Retinal pigment epithelial cell (primary cell): ENCODE data around the gene ZNF227.

ENCODE experiments used
- DNase-seq: peaks from one replicate; pipeline ENCODE4 v3.0.0-alpha.2; 2010; ENCODE audit warnings: low read depth
- H3K4me3 ChIP-seq: 2 replicates; pipeline ENCODE4 v1.5.1; 2011; ENCODE audit warnings: mild to moderate bottlenecking, low read length, control low read depth, moderate library complexity
- TF ChIP-seq, protein P1 (sequence below): conservative IDR thresholded peaks from 2 replicates; pipeline ENCODE4 v1.5.1; 2011; ENCODE audit warnings: low read depth, low read length, control low read depth, inconsistent platforms

Gene ZNF227

DNA sequence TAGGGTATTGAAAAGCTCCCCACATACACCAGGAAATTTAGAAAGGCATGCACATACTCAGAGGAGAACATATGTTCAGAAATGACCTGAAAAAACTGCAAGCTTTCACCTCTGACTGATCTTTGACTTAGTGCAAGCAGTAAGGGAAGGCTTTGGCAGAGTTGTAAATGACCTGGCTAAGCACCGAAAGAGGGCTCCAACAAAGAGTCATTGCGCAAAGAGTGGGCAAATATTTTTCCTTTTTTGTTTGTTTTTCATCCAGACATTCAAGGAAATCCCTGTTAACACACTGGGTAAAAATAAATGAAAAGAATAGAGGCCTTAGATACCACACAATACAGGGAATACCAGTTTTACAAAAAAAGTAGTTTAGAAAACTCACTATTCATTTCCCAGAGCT, 42.2 kb downstream of the ZNF227 start:
- DNase-seq, result no peak
- H3K4me3 ChIP-seq, result no peak overlapping the region
- TF ChIP-seq, protein P1, sequence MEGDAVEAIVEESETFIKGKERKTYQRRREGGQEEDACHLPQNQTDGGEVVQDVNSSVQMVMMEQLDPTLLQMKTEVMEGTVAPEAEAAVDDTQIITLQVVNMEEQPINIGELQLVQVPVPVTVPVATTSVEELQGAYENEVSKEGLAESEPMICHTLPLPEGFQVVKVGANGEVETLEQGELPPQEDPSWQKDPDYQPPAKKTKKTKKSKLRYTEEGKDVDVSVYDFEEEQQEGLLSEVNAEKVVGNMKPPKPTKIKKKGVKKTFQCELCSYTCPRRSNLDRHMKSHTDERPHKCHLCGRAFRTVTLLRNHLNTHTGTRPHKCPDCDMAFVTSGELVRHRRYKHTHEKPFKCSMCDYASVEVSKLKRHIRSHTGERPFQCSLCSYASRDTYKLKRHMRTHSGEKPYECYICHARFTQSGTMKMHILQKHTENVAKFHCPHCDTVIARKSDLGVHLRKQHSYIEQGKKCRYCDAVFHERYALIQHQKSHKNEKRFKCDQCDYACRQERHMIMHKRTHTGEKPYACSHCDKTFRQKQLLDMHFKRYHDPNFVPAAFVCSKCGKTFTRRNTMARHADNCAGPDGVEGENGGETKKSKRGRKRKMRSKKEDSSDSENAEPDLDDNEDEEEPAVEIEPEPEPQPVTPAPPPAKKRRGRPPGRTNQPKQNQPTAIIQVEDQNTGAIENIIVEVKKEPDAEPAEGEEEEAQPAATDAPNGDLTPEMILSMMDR, result no peak

DNA sequence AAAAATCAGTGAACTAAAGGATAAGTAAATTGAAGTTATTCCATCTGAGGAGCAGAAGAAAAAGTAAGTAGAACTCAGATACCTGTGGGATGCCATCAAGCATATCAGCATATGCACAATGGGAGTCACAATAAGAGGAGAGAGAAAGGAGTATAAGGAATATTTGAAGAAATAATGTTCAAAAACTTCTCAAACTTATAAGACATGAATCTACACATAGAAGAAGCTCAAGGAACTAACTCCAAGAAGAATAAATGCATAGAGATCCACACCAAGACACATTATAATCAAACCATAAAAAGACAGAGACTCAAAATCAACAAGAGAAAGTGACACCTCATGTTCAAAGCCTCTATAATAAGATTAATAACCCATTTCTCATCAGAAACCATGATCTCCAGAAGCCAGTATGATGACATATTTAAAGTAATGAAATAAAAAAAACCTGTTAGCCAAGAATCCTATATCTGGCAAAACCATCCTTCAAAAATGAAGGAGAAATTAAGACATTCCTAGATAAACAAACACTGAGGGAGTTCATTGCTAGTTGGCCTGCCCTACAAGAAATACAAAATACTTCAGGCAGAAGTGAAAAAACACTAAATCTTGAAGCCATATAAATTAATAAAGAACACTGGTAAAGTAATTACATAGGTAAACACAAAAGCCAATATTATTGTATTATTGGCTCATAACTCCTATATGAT, 43.5 kb downstream of the ZNF227 start:
- TF ChIP-seq, protein P1, result no peak
- DNase-seq, result no peak
- no peak overlapping the region for H3K4me3 ChIP-seq

DNA sequence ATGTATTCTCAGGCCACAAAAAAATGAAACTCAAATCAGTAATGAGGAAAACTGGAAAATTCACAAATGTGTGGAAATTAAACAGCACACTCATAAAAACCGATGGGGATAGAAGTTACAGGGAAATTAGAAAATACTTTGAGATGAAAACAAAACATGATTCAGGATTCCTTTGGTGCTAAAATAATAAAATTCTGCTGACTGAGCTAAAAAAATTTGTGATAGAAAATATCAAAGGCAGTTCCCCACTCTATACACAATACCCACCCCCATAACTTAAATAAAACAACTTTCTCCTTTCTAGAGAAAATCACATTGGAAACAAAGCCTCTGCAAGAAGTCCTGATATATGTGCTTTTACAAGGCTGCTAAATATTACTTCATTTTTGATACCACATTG, 45.8 kb downstream of the ZNF227 start:
- H3K4me3 ChIP-seq, result no peak overlapping the region
- no peak for DNase-seq
- TF ChIP-seq, protein P1, result no peak

DNA sequence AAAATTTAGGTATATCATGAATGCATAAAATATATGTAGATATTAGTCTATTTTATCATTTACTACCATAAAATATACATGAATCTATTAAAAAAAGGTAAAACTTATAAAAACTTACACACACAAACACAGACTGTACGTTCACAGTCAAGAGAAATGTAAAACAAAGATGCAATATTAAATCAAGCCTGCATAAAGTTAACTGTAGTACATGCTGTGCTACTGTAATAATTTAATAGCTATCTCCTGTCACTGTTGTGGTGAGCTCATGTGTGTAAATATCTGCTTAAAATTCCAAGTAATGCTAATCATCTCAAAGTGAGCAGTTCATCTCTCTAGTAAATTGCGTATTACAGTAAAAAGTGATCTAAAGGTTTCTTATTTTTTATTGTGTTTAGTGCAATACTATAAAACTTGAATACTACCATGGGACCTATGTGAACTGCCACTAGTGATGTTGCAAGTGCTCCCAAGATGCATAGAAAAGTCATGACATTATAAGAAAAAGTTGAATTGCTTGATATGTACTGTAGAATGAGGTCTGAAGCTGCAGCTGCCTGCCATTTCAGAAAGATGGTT, 46.6 kb downstream of the ZNF227 start:
- no peak overlapping the region for H3K4me3 ChIP-seq
- TF ChIP-seq, protein P1, result no peak
- no peak for DNase-seq

DNA sequence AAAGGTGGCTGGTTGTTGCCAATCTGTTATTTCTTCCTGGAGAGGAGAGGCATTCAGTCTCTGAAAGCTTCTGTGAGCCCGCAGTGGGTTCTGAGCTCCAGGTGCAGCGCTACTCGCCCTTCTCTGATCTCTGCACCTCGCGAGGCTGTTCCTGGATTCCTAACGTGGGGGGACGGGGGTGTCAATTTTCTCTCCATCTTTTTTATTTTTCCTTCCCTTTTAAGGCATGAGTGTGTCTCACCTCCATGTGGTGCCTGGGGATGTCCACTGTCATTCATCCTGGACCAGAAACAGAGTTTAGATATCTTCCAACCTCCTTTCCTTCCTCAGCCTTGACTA, 48.0 kb downstream of the ZNF227 start:
- peak overlapping the region; percentile 70 for H3K4me3 ChIP-seq
- no peak for DNase-seq
- TF ChIP-seq, protein P1, result no peak

DNA sequence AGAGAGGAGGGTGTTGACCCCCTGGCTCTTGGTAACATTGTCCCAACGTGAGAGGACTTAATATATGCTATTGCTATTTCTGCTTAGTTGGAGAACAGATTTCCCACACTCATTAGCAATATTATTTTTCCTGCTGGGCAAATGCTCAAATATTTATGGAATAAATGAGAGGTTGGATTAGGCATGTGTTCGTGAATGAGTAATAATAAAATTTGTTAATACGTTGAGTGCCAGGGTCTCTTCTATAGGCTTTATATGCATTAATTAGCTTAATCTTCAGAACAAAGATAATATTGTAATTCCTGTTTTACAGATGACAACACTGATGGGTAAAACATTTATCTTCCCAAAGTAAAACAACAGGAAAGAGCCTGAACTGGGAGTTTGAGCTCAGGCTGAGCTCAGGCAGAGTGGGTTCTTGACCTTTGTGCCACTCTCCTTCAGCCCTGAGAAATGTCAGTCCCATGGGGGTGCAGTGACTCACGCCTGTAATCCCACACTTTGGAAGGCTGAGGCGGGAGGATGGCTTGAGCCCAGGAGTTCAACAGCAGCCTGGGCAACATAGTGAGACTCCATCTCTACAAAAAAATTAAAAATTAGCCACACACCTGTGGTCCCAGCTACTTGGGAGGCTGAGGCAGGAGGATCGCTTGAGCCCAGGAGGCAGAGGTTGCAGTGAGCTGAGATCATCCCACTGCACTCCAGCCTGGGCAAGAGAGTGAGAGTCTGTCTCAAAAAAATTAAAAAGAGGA, 48.5 kb downstream of the ZNF227 start:
- TF ChIP-seq, protein P1, result no peak
- peak overlapping the region; percentile 70 for H3K4me3 ChIP-seq
- no peak for DNase-seq
